Kidney (tissue), 14 donors: Measurements from ENCODE around the gene NR3C1. TPM values are rescaled to one million over a fixed set of nuclear protein-coding genes. Genes with fewer than 3 reads are reported as not detected.

Experiments used
- DNase-seq, 5 donors: peaks; one replicate each; pipeline ENCODE4 v3.0.0-alpha.2; 2013 to 2020
- FAIRE-seq: peaks from 2 replicates; lab custom pipeline; 2012; peaks lifted over from hg19 to GRCh38; lab: Jason Lieb, UNC
- H3K27ac ChIP-seq, 2 donors: one replicate each; pipeline ENCODE4 v1.7.0; 2013; ENCODE audit warnings: low read depth in 2 of 2, low read length in 2 of 2, inconsistent platforms in 1 of 2
- H3K27me3 ChIP-seq: one replicate; pipeline ENCODE4 v1.7.1; 2013; ENCODE audit warnings: low read length, inconsistent platforms; ENCODE audit not compliant: control insufficient read depth, insufficient read depth
- H3K36me3 ChIP-seq, 3 donors: one replicate each; pipeline versions ENCODE4 v1.7.0 to v1.7.1; 2013; ENCODE audit warnings: low read length in 3 of 3, control low read depth in 1 of 3, inconsistent platforms in 1 of 3; ENCODE audit not compliant: insufficient read depth in 3 of 3, control insufficient read depth in 2 of 3
- H3K4me1 ChIP-seq, 3 donors: one replicate each; pipeline versions ENCODE4 v1.7.0 to v1.7.1; 2013; ENCODE audit warnings: low read length in 3 of 3, inconsistent platforms in 1 of 3, low read depth in 1 of 3; ENCODE audit not compliant: control insufficient read depth in 2 of 3, insufficient read depth in 2 of 3
- H3K4me3 ChIP-seq, 3 donors: one replicate each; pipeline versions ENCODE4 v1.7.0 to v1.8.1; 2013; ENCODE audit warnings: low read length in 3 of 3, control low read depth in 1 of 3, inconsistent platforms in 1 of 3
- H3K9ac ChIP-seq, 3 donors: one replicate each; pipeline versions ENCODE4 v1.7.0 to v1.7.1; 2013; ENCODE audit warnings: low read length in 3 of 3, control low read depth in 1 of 3, inconsistent platforms in 1 of 3
- H3K9me3 ChIP-seq, 3 donors: one replicate each; pipeline versions ENCODE4 v1.7.0 to v1.7.1; 2013; ENCODE audit warnings: low read length in 3 of 3, control low read depth in 1 of 3, inconsistent platforms in 1 of 3; ENCODE audit not compliant: control insufficient read depth in 2 of 3, insufficient read depth in 1 of 3
- CTCF ChIP-seq: IDR thresholded peaks from 3 replicates; pipeline ENCODE4 v1.5.1; 2012; ENCODE audit warnings: mild to moderate bottlenecking, moderate library complexity, borderline replicate concordance; ENCODE audit not compliant: insufficient read depth; ENCODE audit errors: extremely low read depth
- intact Hi-C: fragments of 100-400 bp; cut with DNase I; formaldehyde crosslinking; loops from one replicate; pipeline ENCODE4 v1.11.1; 2022
- polyA plus RNA-seq: library from polyadenylated mRNA; stranded (reverse); fragments of 350-450 nt; fragmentation: Illumina TruSeq; extraction: RNeasy Lipid Tissue Mini Kit (QIAGEN cat#74804); gene quantifications from one replicate; pipeline ENCODE4 v1.2.3, GENCODE V29; 2014; ENCODE audit warnings: low read depth, low replicate concordance; ENCODE audit not compliant: insufficient read depth
- total RNA-seq: library from RNA; stranded (reverse); fragmentation: NEBNext Ultra II Directional; extraction: Animal tissue kit (Norgen Biotek cat#: 25700); gene quantifications from one replicate; pipeline ENCODE4 v1.2.1, GENCODE V29; 2021
- donor health status: control.
- donor health status: control.
- donor health status: control.
- donor health status: control.
- donor health status: control.
- donor health status: DM: yes; HTN: yes; CAD: no.
- donor health status: Normal renal cell carcinoma (clear cell type).

The NR3C1 gene
- total and polyA plus RNA-seq, 2 donors from 2014 or later = 23.4 to 69.0 TPM

- Histone ChIP-seq H3K9me3 (no peaks in the 10 kb centered on the region), H3K27ac (no peak overlapping the region), H3K36me3 (no peaks in the 10 kb centered on the region), H3K4me1 (no peaks in the 10 kb centered on the region), H3K27me3 (no peaks in the 10 kb centered on the region), H3K4me3 (no peak overlapping the region), H3K9ac (no peak overlapping the region)
- DNase-seq (no peak), FAIRE-seq (no peak)
- no peak for TF ChIP-seq CTCF
- intact Hi-C loops = no loop called here
Measured at GRCh38 chr5:143259254-143259605, 144.3 kb downstream of the NR3C1 start.

GRCh38 chr5:143258559-143259253, 144.8 kb downstream of the NR3C1 start:
- no peak for TF ChIP-seq CTCF
- Histone ChIP-seq H3K9ac (no peak overlapping the region), H3K4me3 (no peak overlapping the region), H3K36me3 (no peaks in the 10 kb centered on the region), H3K27ac (no peak overlapping the region), H3K9me3 (no peaks in the 10 kb centered on the region), H3K4me1 (no peaks in the 10 kb centered on the region), H3K27me3 (no peaks in the 10 kb centered on the region)
- DNase-seq (no peak), FAIRE-seq (no peak)
- intact Hi-C loops = no loop called here

DNA sequence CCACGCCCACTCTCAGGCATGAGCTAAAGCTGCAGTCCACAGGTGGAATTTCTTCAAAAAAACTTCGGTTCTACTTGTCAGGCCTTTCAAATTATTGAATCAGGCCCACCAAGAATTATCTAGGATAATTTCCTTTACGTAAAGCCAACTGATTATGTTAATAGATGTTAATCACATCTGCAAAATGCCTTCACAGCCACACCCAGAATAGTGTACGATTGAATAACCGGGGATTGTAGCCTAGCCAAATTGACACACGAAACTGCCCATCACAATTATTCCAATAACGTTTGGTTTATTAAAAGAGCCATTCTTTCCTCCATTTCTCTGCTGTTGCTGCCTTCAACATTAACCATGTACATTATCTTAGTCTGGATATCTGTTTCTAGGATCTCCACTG, 148.7 kb downstream of the NR3C1 start:
- Histone ChIP-seq H3K4me1 (no peaks in the 10 kb centered on the region), H3K27me3 (no peaks in the 10 kb centered on the region), H3K4me3 (no peak overlapping the region), H3K9ac (no peak overlapping the region), H3K27ac (no peak overlapping the region), H3K9me3 (no peaks in the 10 kb centered on the region), H3K36me3 (no peaks in the 10 kb centered on the region)
- intact Hi-C loops = no loop called here
- TF ChIP-seq CTCF = no peak
- FAIRE-seq = no peak
- DNase-seq = no peak

DNA sequence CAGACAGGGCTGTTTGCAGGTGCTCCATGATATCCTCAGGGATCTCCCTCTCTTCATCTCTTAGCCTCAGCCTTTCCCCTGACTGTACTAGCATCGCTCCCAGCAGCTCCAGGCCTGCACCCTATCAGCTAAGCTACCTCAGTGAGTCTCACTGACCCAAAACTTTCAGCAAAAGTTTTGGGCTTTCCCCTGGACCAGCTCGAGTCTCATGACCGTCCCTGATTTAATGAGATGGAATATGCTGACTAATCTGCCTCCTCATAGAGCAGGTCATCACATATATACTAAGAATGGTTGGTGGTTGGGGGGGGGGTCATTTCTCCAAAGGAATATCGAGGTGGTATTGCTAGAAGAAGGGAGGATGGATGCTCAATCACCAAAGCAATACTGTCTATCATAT, 151.5 kb downstream of the NR3C1 start:
- H3K4me1 ChIP-seq = peaks cover 0 to 4% (median 0%) of the 10 kb centered on the region in 3 donors
- DNase-seq (no peak), FAIRE-seq (no peak)
- TF ChIP-seq CTCF = no peak
- H3K9ac ChIP-seq = no peak overlapping the region
- no peaks in the 10 kb centered on the region for H3K27me3 ChIP-seq
- no peaks in the 10 kb centered on the region for H3K9me3 ChIP-seq
- H3K27ac ChIP-seq = no peak overlapping the region
- intact Hi-C loops = no loop called here
- no peak overlapping the region for H3K4me3 ChIP-seq
- no peaks in the 10 kb centered on the region for H3K36me3 ChIP-seq
